Activated CD8-positive, alpha-beta T cell treated with anti-CD3 and anti-CD28 coated beads for 36 hours (primary cell): ENCODE results near the gene COQ7. TPM values are rescaled to one million over a fixed set of nuclear protein-coding genes. Genes with fewer than 3 reads are reported as not detected.

Experiments used
- ATAC-seq: fragments of 200-7000 bp; cut with Tn5 transposase; one replicate; pipeline ENCODE4 v1.10.0; 2021; ENCODE audit warnings: mild to moderate bottlenecking, moderate library complexity
- CTCF ChIA-PET: fragments of 350-600 bp; sonication (Branson Sonifier 250); formaldehyde crosslinking; loops from one replicate; lab custom pipeline; 2021; ENCODE audit warnings: antibody characterized with exemption; lab: Charles Lee
- POLR2A ChIA-PET: fragments of 350-600 bp; sonication (Branson Sonifier 250); formaldehyde crosslinking; loops from one replicate; lab custom pipeline; 2021; ENCODE audit warnings: antibody characterized with exemption; lab: Charles Lee
- DNase-seq: peaks from one replicate; pipeline ENCODE4 v3.0.0-alpha.2; 2020
- H3K27ac Mint-ChIP-seq: one replicate; pipeline ENCODE4 v1.8.0; 2021; ENCODE audit warnings: mild to moderate bottlenecking, mixed read lengths
- H3K27me3 Mint-ChIP-seq: one replicate; pipeline ENCODE4 v1.8.0; 2021; ENCODE audit warnings: mixed read lengths
- H3K36me3 Mint-ChIP-seq: one replicate; pipeline ENCODE4 v1.8.0; 2021; ENCODE audit warnings: low read depth, mixed read lengths
- H3K4me1 Mint-ChIP-seq: one replicate; pipeline ENCODE4 v1.8.0; 2021; ENCODE audit warnings: low read depth, mixed read lengths
- H3K4me3 Mint-ChIP-seq: one replicate; pipeline ENCODE4 v1.8.0; 2021; ENCODE audit warnings: mild to moderate bottlenecking, moderate library complexity, mixed read lengths
- H3K9me3 Mint-ChIP-seq: one replicate; pipeline ENCODE4 v1.8.0; 2021; ENCODE audit warnings: mixed read lengths
- CTCF ChIP-seq: fragments of 200-600 bp; IDR thresholded peaks from one replicate; pipeline ENCODE4 v1.8.0; 2022; ENCODE audit warnings: antibody characterized with exemption, mild to moderate bottlenecking
- intact Hi-C: fragments of 100-400 bp; cut with micrococcal nuclease; formaldehyde crosslinking; loops from one replicate; pipeline ENCODE4 v1.10.0; 2022
- total RNA-seq, 2 experiments: library from RNA; stranded (reverse); gene quantifications; one replicate each; pipeline ENCODE4 v1.2.3, GENCODE V29; 2021

Gene COQ7
- total RNA-seq, 2 experiments from 2014 or later, result 16.9 to 19.2 TPM

- ATAC-seq, result no peak
- intact Hi-C loops, result no loop called here
- Mint-ChIP-seq H3K9me3 (no peaks in the 10 kb centered on the region), H3K4me1 (peaks cover 5% of the 10 kb centered on the region), H3K27ac (no peak overlapping the region), H3K4me3 (no peak overlapping the region), H3K27me3 (no peaks in the 10 kb centered on the region), H3K36me3 (no peaks in the 10 kb centered on the region)
- DNase-seq, result no peak
- ChIA-PET POLR2A (no interaction called here), CTCF (interaction anchor here (0.6 to 0.7 kb wide), 2 partner anchors 37 to 118 kb away, joined by 3 read pairs; no protein-coding TSS in a partner anchor)
- TF ChIP-seq CTCF, result no peak
Measured at GRCh38 chr16:19062706-19063105, 4.7 kb upstream of the COQ7 start.

DNA sequence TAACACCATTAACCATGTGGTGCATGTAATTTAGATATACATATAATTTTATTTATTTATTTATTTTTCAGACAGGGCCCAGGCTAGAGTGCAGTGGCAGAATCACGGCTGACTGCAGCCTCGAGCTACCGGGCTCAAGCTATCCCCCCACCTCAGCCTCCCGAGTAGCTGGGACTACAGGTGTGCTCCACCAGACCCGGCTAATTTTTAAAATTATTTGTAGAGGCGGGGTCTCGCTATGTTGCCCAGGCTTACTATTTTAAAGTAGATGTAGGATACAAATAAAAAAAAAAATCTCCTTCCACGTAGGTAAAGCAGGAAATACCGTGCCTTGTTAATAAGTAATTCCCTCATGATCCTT, 446 bp upstream of the COQ7 start:
- ATAC-seq (no peak), DNase-seq (no peak)
- Mint-ChIP-seq H3K4me1 (peaks cover 8% of the 10 kb centered on the region), H3K36me3 (peaks cover 3% of the 10 kb centered on the region), H3K9me3 (no peaks in the 10 kb centered on the region), H3K27ac (peak overlapping the region; percentile 98), H3K27me3 (no peaks in the 10 kb centered on the region), H3K4me3 (peak overlapping the region; percentile 90)
- POLR2A ChIA-PET, result interaction anchor here (0.9 kb wide), 1 partner anchor 65 kb away, joined by 3 read pairs; no protein-coding TSS in a partner anchor
- intact Hi-C loops, result loop anchor here (5.0 kb wide), 1 partner anchor 280 kb away; no protein-coding TSS in a partner anchor
- no peak for TF ChIP-seq CTCF
- CTCF ChIA-PET, result interaction anchor here (0.8 to 1.8 kb wide), 4 partner anchors 19 to 488 kb away, joined by 3 to 5 read pairs (median 4); partner anchors contain the start of genes ARL6IP1, TMC7 and VPS35L

DNA sequence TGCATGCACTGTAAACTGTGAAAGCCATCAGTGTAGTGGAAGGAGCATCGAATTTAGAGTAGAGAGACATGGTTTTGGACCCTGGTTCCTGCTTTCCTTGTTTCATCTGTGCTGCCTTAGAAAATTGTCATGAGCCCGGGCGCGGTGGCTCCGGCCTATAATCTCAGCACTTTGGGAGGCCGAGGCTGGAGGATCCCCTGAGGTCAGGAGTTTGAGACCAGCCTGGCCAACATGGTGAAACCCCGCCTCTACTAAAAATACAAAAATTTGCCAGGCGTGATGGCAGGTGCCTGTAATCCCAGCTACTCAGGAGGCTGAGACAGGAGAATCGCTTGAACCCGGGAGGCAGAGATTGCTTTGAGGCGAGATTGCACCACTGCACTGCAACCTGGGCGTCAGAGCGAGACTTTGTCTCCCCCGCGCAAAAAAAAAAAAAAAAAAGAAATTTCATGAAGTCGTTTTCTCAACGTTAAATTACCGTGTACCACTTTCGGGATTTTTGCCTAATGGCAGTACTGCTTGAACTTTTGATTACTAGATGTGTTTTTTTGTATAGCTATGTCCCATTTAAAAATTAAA, 912 bp downstream of the COQ7 start:
- POLR2A ChIA-PET, result no interaction called here
- CTCF ChIA-PET, result interaction anchor here (1.0 to 1.2 kb wide), 3 partner anchors 18 to 267 kb away, joined by 3 to 5 read pairs (median 5); partner anchors contain the start of gene ARL6IP1

DNA sequence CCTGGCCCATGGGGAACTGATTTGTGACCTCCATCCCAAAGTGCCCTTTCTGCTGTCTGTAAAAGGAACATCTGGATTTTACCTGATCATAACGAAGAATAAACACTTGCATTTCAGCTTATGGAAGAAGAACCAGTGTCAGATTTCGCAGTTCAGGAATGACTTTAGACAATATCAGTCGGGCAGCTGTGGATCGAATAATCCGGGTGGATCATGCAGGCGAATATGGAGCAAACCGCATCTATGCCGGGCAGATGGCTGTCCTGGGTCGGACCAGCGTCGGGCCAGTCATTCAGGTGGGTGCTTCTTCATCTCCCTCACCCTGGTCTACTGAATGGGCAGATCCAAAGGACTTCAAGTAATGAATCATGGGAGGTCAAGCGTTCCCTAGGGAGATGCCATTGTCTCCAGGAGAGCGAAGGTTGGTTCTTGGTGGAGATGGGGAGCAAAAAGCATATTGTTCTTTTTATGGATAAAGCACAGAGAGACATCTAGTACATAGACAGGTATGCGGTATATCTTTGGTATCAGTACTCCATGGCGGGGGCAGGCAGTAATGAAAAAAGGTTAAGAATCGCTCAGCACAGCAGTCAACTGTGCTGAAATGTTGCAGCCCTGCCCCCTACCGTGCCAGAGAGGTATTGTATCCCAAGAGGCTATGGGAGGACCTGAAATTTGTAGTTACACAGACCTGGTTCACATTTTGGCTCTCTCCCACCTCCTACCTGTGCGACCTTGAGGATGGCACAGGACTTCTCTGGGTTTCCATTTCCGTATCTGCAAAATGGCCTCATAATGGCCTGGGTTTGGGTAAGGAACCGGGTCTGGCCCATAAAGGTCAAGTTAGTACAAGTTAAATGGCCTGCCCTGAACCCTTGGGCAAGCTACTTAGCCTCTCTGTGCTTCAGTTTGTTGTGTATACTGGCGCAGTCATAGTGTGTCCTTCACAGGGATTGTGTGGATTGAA, 4.7 kb downstream of the COQ7 start:
- ATAC-seq (peak; percentile 12), DNase-seq (peak; percentile 80)
- POLR2A ChIA-PET, result no interaction called here
- no peaks in the 10 kb centered on the region for H3K9me3 Mint-ChIP-seq
- H3K4me1 Mint-ChIP-seq, result peaks cover 5% of the 10 kb centered on the region
- H3K36me3 Mint-ChIP-seq, result peaks cover 19% of the 10 kb centered on the region
- peak; percentile 62 for TF ChIP-seq CTCF
- CTCF ChIA-PET, result interaction anchor here (0.5 to 1.2 kb wide), 8 partner anchors 8 to 289 kb away, joined by 3 to 7 read pairs (median 3); partner anchors contain the start of genes ARL6IP1 and TMC7
- no peak overlapping the region for H3K4me3 Mint-ChIP-seq
- no peak overlapping the region for H3K27ac Mint-ChIP-seq
- no peaks in the 10 kb centered on the region for H3K27me3 Mint-ChIP-seq
- intact Hi-C loops, result no loop called here

More for the DNA sequence above, 912 bp downstream of the COQ7 start:
- TF ChIP-seq CTCF, result no peak
- Mint-ChIP-seq H3K27me3 (no peaks in the 10 kb centered on the region), H3K4me3 (peak overlapping the region; percentile 90), H3K36me3 (peaks cover 7% of the 10 kb centered on the region), H3K9me3 (no peaks in the 10 kb centered on the region), H3K27ac (peak overlapping the region; percentile 98), H3K4me1 (peaks cover 8% of the 10 kb centered on the region)
- ATAC-seq (no peak), DNase-seq (no peak)
- intact Hi-C loops, result loop anchor here (5.0 kb wide), 1 partner anchor 281 kb away; no protein-coding TSS in a partner anchor
